AG09309 (cell line): ENCODE data around the gene BRCC3.

Source experiments
- DNase-seq: peaks from one replicate; pipeline ENCODE4 v3.0.0-alpha.2; 2010; ENCODE audit warnings: low read depth
- H3K4me3 ChIP-seq: 2 replicates; pipeline ENCODE4 v1.5.1; 2011; ENCODE audit warnings: mild to moderate bottlenecking, low read depth, low read length, moderate library complexity; ENCODE audit not compliant: control insufficient read depth
- CTCF ChIP-seq: IDR thresholded peaks from 2 replicates; pipeline ENCODE4 v1.5.1; 2011; ENCODE audit warnings: mild to moderate bottlenecking, low read depth, low read length, inconsistent platforms; ENCODE audit not compliant: insufficient read depth, control insufficient read depth; ENCODE audit errors: missing control alignments

The BRCC3 gene

DNA sequence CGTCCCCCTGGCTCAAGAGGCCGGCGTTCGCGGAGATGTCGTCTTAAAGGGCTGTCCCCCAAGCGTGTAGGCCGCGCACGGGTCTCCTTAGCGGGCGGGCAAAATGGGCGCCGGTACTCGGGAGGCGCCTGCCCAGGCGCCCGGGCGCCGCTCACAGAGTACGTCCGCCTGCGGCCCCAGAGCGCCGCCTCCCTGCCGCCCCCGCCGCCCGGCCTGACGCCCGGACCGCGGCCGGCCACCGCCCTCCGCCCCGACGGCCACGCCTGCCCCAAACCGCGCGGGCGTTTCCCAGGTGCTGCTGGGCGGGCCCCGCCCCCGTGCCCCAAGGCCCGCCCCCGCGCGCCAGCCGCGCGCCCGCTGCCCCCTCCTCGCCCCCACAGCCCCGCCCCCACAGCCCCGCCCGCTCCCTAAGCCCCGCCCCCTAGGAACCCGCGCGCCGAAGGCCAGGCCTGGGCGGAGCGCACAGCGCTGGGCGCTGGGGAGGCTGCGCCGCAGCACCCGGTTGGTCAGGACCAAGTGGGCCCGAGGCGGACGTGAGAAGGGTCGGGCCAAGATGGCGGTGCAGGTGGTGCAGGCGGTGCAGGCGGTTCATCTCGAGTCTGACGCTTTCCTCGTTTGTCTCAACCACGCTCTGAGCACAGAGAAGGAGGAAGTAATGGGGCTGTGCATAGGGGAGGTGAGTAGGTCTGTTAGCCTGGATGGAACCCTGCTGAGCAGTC lies at the start of gene BRCC3, which contains the start of the genes CMC4 and MTCP1:
BRCC3 (plus strand) TSS at position 534 of the 719 bp plus-strand sequence; CDS start at position 554, 20 bp downstream.
CMC4 (minus strand) TSS at position 162 of the 719 bp plus-strand sequence. CDS start 7,113 bp downstream, outside the sequence.
MTCP1 (minus strand) TSS at position 162 of the 719 bp plus-strand sequence. CDS start 5,126 bp downstream, outside the sequence.
- peak within 1 kb of the TSS; percentile 79 for H3K4me3 ChIP-seq
- DNase-seq: peak; percentile 20
- no peak for TF ChIP-seq CTCF

GRCh38 chrX:155022585-155022984 lies 48.7 kb upstream of the BRCC3 start, which contains the start of gene F8:
TSS of gene F8 (minus strand) at chrX:155022723. CDS start at chrX:155022552, 171 bp downstream.
- no peak for DNase-seq
- TF ChIP-seq CTCF: no peak
- H3K4me3 ChIP-seq: no peak within 1 kb of the TSS

GRCh38 chrX:155023907-155024833 lies 47.1 kb upstream of the BRCC3 start:
- no peak for DNase-seq
- no peak for TF ChIP-seq CTCF
- H3K4me3 ChIP-seq: no peak overlapping the region

DNA sequence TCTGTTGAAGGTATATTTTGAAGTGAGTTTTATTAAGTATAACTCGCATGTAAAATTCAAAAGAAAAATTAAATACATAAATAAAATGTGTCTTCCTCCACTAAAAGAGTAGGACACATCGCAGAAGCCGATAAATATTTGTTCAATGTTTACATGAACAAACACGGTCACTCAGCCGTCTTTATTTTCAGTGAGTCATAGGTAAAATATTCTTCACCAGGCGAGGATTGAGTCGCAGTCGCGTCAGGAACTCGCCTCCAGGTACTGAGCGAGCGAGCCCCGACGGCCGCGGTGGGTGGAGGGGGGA lies 44.9 kb upstream of the BRCC3 start:
- TF ChIP-seq CTCF: no peak
- H3K4me3 ChIP-seq: peak overlapping the region; percentile 63
- no peak for DNase-seq

DNA sequence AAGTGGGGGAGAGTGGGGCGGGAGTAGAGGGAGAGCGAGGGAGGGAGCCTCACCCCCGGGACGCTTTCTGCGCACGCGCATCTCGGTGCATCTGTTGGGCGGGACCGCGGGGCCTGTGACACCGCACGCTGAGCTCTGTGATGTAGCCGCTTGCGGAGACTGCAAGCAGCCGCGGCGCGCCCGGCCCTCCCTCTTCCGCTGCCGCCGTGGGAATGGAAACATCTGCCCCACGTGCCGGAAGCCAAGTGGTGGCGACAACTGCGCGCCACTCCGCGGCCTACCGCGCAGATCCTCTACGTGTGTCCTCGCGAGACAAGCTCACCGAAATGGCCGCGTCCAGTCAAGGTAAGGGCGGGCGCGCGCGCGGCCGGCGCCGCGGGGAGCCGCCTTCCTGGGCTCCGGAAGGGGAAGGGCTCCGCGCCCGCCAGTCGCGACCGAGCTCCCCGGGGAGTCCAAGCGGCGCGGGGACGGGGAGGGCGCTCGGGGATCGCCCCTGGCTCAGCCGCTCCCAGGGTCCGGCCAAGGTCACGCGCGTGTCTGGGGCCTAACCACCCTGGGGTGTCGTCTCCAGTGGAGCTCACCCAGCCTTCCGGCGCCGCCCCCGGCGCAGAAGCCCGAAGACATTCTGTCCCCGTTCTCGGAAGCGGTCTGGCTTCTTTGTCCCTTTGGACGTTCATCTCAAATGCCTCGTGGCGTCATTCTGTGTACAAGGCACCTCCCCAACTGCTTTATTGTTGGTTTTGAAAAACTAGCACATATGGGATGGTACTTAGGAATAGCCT lies 44.4 kb upstream of the BRCC3 start, which contains the start of gene FUNDC2:
FUNDC2 (plus strand) TSS at position 118 of the 782 bp plus-strand sequence; CDS start at position 213, 95 bp downstream.
- TF ChIP-seq CTCF: no peak

GRCh38 chrX:155027509-155028066 lies 43.7 kb upstream of the BRCC3 start:
- peak; percentile 61 for DNase-seq
- no peak for TF ChIP-seq CTCF
- H3K4me3 ChIP-seq: peak overlapping the region; percentile 63

More for the DNA sequence above, 44.4 kb upstream of the BRCC3 start, which contains the start of gene FUNDC2:
- peak; percentile 73 for DNase-seq
- peak within 1 kb of the TSS; percentile 63 for H3K4me3 ChIP-seq
